H1 (cell line): ENCODE measurements around the gene NR2E1.

ENCODE experiments used
- SRF ChIP-seq: IDR thresholded peaks from 2 replicates; pipeline ENCODE4 v1.6.1; 2011; ENCODE audit warnings: mild to moderate bottlenecking, low read depth, low read length, moderate library complexity
- TF ChIP-seq, protein P1 (sequence below), 3 experiments: IDR thresholded peaks; 1 replicate in 2 of 3; 2 replicates in 1 of 3; pipeline versions ENCODE4 v1.5.1 to v1.6.1; 2011; ENCODE audit warnings: low read length in 3 of 3, mild to moderate bottlenecking in 3 of 3, inconsistent platforms in 2 of 3, low read depth in 1 of 3, moderate library complexity in 1 of 3; ENCODE audit not compliant: insufficient read depth in 1 of 3; ENCODE audit errors: control extremely low read depth in 1 of 3

DNA sequence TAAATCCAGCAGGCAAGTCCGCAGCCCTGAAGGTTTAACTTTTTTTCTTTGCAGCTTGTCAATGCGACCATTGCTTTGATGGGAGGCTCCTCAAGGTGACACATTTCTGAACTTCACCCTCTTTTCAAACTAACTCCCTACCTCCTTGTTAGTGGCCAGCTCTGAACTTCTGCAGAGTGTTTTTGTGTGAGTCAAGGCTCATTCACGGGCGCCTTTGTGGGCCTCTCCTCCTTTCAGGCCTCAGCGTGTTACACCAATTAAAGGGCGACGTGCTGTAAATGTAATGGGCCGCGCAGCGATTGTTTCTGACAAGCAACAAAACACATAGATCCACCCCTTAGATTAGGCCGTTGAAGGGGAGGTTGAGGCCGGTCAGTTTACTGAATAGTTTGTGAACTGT is 45.5 kb upstream of the NR2E1 start:
- TF ChIP-seq SRF, result no peak
- TF ChIP-seq, protein P1, sequence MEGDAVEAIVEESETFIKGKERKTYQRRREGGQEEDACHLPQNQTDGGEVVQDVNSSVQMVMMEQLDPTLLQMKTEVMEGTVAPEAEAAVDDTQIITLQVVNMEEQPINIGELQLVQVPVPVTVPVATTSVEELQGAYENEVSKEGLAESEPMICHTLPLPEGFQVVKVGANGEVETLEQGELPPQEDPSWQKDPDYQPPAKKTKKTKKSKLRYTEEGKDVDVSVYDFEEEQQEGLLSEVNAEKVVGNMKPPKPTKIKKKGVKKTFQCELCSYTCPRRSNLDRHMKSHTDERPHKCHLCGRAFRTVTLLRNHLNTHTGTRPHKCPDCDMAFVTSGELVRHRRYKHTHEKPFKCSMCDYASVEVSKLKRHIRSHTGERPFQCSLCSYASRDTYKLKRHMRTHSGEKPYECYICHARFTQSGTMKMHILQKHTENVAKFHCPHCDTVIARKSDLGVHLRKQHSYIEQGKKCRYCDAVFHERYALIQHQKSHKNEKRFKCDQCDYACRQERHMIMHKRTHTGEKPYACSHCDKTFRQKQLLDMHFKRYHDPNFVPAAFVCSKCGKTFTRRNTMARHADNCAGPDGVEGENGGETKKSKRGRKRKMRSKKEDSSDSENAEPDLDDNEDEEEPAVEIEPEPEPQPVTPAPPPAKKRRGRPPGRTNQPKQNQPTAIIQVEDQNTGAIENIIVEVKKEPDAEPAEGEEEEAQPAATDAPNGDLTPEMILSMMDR (IDR thresholded peaks at IDR 0.05; ENCODE audit: control extremely low read depth in 1 of 3, insufficient read depth in 1 of 3, low read depth in 1 of 3, low read length in 3 of 3), result no peak
